GM18526 (cell line): ENCODE results near the gene GMDS.

Source experiments
- POLR2A ChIP-seq: IDR thresholded peaks from 3 replicates; pipeline ENCODE4 v1.6.1; 2011; ENCODE audit not compliant: insufficient read length; ENCODE audit errors: extremely low read depth

The GMDS gene

DNA sequence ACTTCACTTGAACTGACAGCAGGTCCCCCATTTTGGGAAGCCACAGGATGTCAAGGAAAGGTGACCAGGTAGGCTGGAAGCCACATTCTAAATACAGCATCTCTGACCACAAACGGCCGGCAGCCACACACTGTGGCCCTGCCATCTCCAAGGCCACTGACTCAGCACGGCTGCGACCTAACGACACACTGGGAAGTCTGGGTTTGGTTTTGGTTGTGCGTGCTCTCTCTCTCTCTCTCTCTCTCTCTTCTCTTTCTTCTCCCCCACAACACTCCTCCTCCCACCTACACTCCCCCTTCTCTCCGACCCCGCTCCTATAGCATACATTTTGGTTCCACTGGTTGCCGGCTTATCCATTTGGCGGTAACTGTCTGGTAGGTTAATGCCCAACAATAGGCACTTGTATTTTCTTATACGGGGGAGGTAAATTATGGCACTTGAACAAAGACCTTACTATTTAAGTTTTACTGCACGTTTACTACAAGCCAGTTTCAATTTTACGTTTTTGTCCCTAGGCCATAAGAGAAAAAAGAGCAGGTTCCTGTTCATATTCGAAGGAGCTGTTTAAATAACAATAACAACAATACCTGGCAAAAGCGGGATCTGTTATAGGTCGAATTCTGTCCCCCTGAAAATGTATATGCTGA lies 103.6 kb downstream of the GMDS start:
- TF ChIP-seq POLR2A, result no peak

DNA sequence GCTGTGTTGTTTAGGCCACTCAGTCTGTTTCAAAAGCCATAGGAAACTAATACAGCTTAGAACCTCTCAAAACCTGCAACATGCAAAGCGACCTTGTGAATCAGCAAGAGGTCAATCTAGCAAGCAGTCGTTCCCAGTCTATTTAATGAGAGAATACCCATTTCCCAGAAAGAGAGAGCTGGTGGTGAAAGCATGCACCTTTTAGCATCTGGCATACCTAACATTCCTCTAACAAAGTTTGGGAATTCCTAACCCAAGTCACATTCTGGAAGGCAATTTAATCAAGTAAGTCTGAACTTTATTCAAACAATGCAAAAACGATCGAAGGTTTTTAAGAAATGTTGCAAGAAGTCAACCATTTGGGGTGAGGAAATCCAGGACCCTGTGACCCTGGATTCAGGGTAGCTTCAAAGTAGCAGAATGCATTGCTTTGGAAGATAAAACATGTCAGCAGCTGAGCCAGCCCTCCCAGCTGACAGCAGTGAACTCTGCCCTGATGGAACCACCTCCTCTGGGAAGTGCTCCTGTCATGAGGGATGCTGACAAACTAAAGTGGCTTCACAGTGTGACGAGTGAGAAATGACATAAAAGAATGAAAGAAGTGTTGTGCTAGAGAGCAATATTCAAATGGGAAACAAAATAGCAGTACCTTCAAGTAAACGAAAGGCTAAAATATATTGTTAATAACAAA lies 104.8 kb downstream of the GMDS start:
- no peak for TF ChIP-seq POLR2A

GRCh38 chr6:2135401-2135800 lies 110.0 kb downstream of the GMDS start:
- no peak for TF ChIP-seq POLR2A

GRCh38 chr6:2134554-2134953 lies 110.9 kb downstream of the GMDS start:
- TF ChIP-seq POLR2A, result no peak

GRCh38 chr6:2133716-2134310 lies 111.6 kb downstream of the GMDS start:
- TF ChIP-seq POLR2A, result no peak

DNA sequence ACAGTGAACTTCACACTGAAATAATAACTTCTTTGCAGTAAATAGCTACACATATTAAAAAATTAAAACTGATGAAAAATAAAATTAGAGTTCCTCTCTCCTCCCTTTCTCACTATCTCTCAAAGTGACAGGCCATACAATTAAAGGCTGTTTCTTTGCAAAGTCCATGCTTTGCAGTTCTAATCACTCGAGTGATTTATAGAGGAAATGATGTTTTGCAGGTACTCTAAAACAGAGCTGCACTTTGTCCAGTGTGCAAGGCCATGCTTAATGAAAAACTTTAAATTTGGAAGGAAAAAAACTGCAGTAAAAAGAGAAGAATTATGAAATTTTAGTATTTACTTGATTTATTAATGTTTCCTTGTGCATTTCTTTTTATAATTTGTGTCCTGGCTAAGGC lies 112.5 kb downstream of the GMDS start:
- no peak for TF ChIP-seq POLR2A

- TF ChIP-seq POLR2A, result no peak
Observed at GRCh38 chr6:2132416-2132815, 113.0 kb downstream of the GMDS start.

DNA sequence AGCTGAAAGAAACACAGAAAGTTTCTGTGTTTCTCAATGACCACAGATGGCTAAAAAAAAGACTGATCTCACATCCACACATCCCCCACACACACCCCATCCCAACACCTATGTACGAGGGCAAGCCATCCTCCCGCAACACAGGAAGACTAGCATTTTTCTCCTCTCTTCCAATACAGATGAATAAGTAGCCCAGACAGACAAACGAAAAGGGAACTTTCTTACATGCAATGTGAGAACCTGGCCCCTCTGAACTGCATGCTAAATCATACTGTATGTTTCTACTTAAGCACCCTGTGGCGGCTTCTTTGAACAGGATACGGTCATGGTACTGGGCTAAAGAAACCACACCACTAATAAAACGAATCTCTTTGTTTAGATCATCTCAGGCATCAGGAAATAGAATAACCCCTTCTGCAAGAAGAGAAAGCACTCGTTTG lies 116.2 kb downstream of the GMDS start:
- no peak for TF ChIP-seq POLR2A

DNA sequence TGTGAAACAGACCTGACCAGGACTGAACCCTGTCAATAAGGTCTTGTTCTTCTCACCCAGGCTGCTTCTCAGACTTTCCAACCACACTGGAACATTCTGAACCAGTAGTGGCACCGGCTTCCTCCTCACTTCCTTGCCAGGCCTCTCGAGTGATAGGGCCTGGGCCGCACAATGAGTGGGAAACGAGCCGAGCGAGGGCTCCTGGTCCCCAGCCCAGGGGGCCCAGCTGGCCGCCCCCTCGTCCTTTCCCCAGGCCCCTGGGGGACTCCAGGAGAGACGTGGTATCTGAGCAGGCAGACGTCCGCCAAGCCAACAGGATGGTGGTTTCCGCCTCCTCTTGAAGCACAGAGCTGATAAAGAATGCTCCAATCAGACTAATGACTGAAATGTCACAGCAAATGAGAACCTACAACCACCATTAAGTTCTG lies 117.9 kb downstream of the GMDS start:
- no peak for TF ChIP-seq POLR2A

DNA sequence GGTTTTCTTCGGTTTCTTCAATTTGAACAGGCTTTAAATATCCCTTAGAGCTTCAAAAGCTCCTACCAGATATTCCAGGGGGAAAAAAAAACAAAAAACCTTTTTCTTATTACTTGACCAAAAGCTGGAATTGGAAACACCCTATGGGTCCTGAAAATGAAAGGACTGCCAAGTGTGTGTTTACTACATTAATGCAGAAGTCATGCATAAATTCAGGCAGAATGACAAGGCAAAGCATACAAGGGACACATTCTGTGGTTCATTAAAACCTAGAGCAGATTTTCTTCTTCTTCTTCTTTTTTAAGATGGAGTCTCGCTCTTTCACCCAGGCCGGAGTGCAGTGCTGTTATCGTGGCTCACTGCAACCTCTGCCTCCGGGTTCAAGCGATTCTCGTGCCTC lies 119.1 kb downstream of the GMDS start:
- no peak for TF ChIP-seq POLR2A

DNA sequence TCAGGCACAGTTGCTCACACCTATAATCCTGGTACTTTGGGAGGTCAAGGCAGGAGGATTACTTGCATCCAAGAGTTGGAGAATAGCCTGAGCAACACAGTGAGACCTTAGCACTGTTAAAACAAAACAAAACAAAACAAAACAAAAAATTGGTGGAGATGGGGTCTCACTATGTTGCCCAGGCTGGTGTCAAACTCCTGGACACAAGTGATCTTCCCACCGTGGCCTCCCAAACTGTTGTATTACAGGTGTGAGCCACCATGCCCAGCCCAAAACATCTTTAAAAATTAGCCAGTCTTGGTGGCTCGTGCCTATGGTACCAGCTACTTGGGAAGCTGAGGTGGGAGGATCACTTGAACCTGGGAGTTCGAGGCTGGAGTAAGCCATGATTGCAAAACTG lies 120.2 kb downstream of the GMDS start:
- no peak for TF ChIP-seq POLR2A

GRCh38 chr6:2124260-2124709 lies 121.1 kb downstream of the GMDS start:
- no peak for TF ChIP-seq POLR2A

DNA sequence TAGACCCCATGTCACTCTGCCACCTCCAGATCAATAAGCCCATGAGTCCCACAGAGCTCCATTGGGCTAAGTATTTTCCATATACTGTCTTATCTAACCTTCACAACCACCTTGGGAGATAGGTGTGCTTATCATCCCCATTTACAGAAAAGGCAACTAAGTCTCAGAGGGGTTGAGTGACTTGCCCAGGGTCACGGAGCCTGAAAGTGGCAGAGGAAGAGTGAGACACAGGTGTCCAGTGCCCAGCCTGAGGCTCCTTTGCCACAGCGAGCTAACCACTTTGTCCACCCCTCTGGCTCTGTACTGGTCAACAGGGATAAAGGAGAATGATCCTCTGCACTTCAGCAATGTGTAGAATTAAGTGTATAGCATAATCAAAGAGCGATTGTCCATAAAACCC lies 124.5 kb downstream of the GMDS start:
- no peak for TF ChIP-seq POLR2A

DNA sequence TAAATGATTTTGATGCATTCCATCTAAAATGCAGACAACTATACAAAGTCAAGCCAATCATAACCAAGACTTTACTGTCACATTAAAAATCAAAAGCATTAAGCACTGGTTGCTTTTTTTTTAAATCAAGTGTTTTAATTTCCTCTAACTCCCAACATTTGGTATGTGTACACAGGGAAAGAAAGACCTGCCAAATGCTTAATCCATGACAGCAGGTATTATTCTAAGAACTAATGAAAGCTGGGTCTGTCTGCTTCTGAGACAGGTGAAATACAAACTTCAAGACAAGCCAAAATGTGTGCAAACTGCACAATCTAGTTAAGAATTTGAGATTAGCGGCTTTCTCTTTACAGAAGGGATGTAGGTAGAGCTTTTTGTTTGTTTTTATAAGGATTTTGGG lies 126.1 kb downstream of the GMDS start:
- no peak for TF ChIP-seq POLR2A

GRCh38 chr6:2118136-2118535 lies 127.3 kb downstream of the GMDS start:
- TF ChIP-seq POLR2A, result no peak

DNA sequence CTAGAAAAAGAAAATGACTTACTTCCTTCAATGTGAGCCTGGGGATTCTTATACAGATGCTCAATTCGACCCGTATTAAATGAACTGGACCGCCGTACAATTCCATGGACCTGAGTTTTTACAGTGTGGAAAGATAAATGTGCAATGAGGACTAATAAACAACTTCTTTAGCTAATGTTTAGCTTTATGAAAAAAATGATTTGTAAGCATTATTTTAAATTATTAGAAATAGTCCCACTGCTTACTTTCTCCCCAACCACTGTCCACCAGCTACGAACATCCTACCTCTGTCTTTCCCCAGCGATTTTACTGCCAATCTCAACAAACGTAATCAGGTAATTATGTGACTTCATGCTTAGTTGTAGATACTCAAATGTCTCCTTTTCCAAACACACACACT lies 128.0 kb downstream of the GMDS start:
- TF ChIP-seq POLR2A, result no peak
